Muscle of leg (tissue), 11 donors: ENCODE results near the gene PLA2G4E. TPM values are rescaled to one million over a fixed set of nuclear protein-coding genes. Genes with fewer than 3 reads are reported as not detected.

ENCODE experiments used
- DNase-seq: peaks from one replicate; pipeline ENCODE4 v3.0.0; 2013
- H3K27ac ChIP-seq: one replicate; pipeline ENCODE4 v1.5.1; 2013; ENCODE audit warnings: mild to moderate bottlenecking, low read length, control low read depth
- H3K27me3 ChIP-seq: one replicate; pipeline ENCODE4 v1.6.1; 2013; ENCODE audit warnings: low read length; ENCODE audit not compliant: control insufficient read depth, insufficient read depth
- H3K36me3 ChIP-seq: one replicate; pipeline ENCODE4 v1.6.1; 2013; ENCODE audit warnings: low read length; ENCODE audit not compliant: control insufficient read depth, insufficient read depth
- H3K4me1 ChIP-seq: one replicate; pipeline ENCODE4 v1.6.1; 2013; ENCODE audit warnings: low read length; ENCODE audit not compliant: control insufficient read depth, insufficient read depth
- H3K4me3 ChIP-seq: one replicate; pipeline ENCODE4 v1.5.1; 2013; ENCODE audit warnings: low read length, control low read depth
- H3K9me3 ChIP-seq: replicated peaks from 2 replicates; pipeline ENCODE4 v1.6.1; 2013; ENCODE audit warnings: low read depth, low read length; ENCODE audit not compliant: control insufficient read depth
- WGBS: methylation state at CpG from one replicate; pipeline ENCODE4 v1.1.5; 2013; ENCODE audit warnings: missing lambda C conversion rate; ENCODE audit not compliant: insufficient coverage; 5-methylcytosine and 5-hydroxymethylcytosine counted together
- polyA plus RNA-seq, 8 donors: library from polyadenylated mRNA; unstranded; fragments of 120-200 nt; gene quantifications; one replicate each; pipeline versions ENCODE4 v1.2.1 to v1.2.3, GENCODE V29; 2013; ENCODE audit warnings: inconsistent platforms in 1 of 8, low replicate concordance in 1 of 8; ENCODE audit not compliant: insufficient read length in 8 of 8, insufficient read depth in 1 of 8
- total RNA-seq: library from RNA; stranded (reverse); fragments of 120-200 nt; gene quantifications from one replicate; pipeline ENCODE4 v1.2.4, GENCODE V29; 2013

Gene PLA2G4E
- total and polyA plus RNA-seq, 9 donors, result 0.44 to 2.3 (median 1.0) TPM

DNA sequence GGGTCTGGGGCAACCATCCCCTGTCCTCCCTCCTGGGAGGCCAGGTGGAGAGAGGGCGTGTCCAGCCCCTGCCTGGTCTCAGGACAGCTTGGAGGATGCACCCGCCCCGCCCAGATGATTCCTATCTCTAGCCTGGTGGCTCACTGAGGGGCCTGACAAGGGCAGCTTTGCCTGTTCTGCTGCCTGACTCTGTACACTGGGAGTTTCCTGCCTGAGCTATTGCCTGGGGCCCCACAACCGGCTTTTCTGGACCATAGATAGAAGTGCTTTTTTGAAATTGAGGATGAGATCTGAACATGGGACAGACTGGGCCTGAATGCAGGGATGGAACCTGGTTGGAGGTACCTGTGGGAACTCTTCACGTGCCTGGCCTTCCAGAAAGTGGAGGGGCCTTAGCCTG, 751 bp upstream of the PLA2G4E start:
- H3K36me3 ChIP-seq, result no peaks in the 10 kb centered on the region
- H3K9me3 ChIP-seq, result peaks cover 7% of the 10 kb centered on the region
- H3K4me1 ChIP-seq, result peaks cover 24% of the 10 kb centered on the region
- WGBS, result 86% methylated on average over 2 of the region's 5 CpGs
- no peak for DNase-seq
- H3K4me3 ChIP-seq, result no peak overlapping the region
- H3K27ac ChIP-seq, result no peak overlapping the region
- no peaks in the 10 kb centered on the region for H3K27me3 ChIP-seq

DNA sequence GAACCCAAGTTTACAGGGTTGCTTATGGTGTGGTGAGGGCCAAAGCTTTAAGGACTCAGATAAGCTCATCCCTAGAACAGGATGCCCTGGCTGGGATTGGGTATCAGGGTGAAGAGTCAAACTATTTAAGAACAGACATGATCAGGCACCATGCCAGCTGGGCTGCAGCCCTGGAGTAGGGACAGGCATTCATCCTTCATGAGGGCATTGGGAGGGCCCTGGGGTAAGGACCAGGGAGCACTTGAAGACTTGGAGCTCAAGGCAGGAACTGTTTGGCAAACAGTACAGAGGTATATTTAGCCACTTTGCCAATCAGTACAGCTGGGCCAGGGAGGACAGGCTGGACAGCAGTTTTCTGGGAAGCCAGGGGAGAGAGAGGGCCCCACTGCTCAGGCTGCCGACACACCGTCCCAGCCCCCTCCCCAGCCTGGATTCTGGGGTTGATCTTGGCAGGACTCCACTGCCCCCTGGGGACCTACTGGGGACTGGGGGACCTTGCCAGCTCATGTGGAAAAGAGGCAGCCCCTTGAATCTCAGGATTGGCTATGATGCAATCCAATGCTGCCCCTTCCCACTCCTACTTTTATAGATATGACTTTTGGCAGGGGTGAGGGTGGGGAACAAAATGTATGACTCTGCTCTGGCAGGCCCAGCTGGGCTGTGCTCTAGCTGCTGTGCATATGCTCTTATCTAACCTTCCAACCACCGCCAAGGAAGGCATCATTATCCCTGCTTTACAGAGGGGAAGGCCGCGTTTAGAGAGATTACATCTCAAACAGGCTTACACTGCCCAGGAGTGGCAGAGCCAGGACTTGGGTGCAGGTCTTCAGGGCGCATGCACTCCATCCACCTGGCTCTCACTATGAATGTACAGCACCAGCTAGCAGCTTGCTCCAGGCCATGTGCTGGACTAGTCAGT, 2.3 kb downstream of the PLA2G4E start:
- 74% methylated on average over 4 of the region's 6 CpGs for whole genome bisulfite sequencing

DNA sequence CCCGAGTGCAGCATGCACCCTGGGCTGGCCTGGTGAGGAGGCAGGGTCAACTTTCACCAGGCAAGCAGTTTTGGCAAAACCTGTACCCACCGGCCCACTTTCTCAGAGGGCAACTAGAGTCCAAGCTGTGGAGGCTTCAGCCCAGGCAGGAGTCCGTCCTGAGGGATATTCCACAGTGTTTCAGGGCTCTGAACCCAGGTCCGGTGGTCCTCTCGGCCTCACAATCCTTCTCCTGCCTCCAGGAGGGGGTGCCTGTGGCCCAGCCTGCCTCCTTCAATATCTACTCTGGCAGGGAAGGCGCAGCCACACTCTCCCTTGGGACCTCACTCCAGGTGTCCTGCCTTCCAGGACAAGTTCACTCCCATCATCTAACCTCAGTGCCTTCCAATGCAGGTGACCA, 3.9 kb downstream of the PLA2G4E start:
- no peak overlapping the region for H3K4me3 ChIP-seq
- peaks cover 19% of the 10 kb centered on the region for H3K4me1 ChIP-seq
- H3K27ac ChIP-seq, result no peak overlapping the region
- H3K36me3 ChIP-seq, result no peaks in the 10 kb centered on the region
- DNase-seq, result no peak
- 66% methylated on average over 6 of the region's 6 CpGs for WGBS
- peaks cover under 1% of the 10 kb centered on the region for H3K9me3 ChIP-seq
- H3K27me3 ChIP-seq, result peaks cover 10% of the 10 kb centered on the region

More for the DNA sequence above, 2.3 kb downstream of the PLA2G4E start:
- DNase-seq, result peak; percentile 62
- Histone ChIP-seq H3K4me1 (peaks cover 19% of the 10 kb centered on the region), H3K27me3 (peaks cover 7% of the 10 kb centered on the region), H3K9me3 (peaks cover 7% of the 10 kb centered on the region), H3K36me3 (no peaks in the 10 kb centered on the region), H3K4me3 (no peak overlapping the region), H3K27ac (peak overlapping the region; percentile 60)

DNA sequence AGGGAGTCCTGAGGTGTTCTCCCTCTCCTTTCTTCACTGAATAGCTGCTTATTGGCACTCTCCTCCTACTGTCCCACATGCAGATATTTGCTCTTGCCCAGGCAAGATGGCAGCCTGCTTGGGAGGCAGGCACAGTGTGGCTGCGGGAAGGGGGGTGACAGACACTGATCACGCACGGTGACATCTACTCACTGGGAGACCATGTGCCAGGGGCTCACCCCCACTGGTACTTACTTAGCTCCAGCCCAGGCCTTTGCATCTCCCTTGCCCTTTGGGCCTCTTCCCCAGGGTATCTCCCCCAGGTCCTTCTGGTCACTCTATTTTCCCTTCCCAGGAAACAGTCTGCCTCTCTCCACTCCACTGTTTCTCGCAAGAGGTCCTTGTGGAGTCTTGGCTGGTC, 6.4 kb downstream of the PLA2G4E start:
- Histone ChIP-seq H3K4me1 (peaks cover 15% of the 10 kb centered on the region), H3K27me3 (peaks cover 10% of the 10 kb centered on the region), H3K9me3 (no peaks in the 10 kb centered on the region), H3K36me3 (no peaks in the 10 kb centered on the region), H3K27ac (no peak overlapping the region), H3K4me3 (no peak overlapping the region)
- 93% methylated on average over 4 of the region's 4 CpGs for WGBS
- DNase-seq, result no peak

DNA sequence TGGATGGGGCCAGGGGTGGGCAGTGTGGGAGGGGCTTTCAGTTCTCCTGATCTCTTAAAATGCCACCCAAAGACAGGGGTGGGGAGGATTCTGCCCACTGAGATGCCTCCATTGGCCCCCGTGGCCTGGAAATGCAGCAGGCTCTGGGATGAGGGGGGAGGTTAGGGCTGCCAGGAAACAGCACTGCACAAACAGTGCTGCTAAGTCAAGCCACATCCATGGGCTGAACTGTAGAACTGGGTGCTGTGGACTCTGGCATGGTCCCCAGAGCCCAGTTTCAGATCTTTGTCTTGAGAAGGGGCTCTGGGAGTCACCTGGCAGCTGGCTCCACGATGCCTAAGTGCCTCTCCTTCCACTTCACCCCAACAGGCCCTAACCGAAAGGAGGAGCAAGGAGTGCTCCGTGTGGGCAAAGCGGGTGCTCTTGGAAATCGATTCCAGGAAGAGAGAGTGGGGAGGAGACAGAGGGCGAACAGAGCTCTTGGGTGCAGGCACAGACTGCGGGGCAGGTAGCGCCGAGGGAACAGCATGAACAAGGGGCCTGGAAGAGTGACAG, 7.8 kb downstream of the PLA2G4E start:
- Histone ChIP-seq H3K27me3 (peaks cover 14% of the 10 kb centered on the region), H3K9me3 (no peaks in the 10 kb centered on the region), H3K4me3 (no peak overlapping the region), H3K4me1 (peaks cover 2% of the 10 kb centered on the region), H3K27ac (no peak overlapping the region), H3K36me3 (no peaks in the 10 kb centered on the region)
- no peak for DNase-seq
- WGBS, result 89% methylated on average over 2 of the region's 10 CpGs

DNA sequence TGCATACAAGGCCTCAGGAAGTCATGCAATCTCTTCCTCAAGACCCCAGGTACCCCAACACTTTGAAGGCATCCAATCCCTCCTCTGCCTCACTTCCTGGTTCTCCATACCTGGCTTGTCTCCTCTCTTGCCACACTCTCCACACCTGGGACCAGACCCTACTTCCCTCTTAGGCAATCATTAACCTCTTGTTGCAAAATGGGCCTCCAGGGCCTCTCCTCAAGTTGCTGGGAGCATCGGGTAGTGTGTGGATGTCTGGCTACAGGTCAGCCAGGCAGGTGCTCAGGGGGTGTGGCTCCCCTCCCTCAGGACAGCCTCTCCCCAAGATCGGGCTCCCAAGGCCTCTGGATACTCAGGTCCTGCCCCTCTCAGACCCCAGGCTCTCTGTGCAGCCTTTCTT, 8.6 kb downstream of the PLA2G4E start:
- no peak overlapping the region for H3K4me3 ChIP-seq
- H3K9me3 ChIP-seq, result no peaks in the 10 kb centered on the region
- no peak overlapping the region for H3K27ac ChIP-seq
- H3K27me3 ChIP-seq, result peaks cover 14% of the 10 kb centered on the region
- no peaks in the 10 kb centered on the region for H3K36me3 ChIP-seq
- H3K4me1 ChIP-seq, result peaks cover 2% of the 10 kb centered on the region
- DNase-seq, result no peak
- no CpG with 5 or more reads among the region's 2 CpGs for WGBS

DNA sequence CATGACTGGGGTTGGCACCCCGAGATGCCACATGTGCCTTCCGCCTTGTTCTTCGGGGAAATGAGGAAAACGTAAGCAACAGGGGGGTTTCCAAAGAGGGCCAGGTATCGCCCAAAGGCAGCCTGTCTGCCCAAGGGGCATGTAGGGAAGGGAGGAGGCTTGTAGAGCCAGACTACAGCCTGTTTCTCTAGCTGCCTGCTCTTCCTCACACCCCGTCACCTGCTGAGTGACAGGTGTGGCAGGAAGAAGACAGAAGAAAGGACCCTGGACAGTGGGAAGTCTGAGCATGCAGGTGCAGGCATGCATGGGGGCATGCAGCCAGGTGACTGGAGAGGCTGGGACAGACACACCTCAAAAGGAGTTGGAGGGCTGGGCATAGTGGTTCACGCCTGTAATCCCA, 9.8 kb downstream of the PLA2G4E start:
- H3K36me3 ChIP-seq, result no peaks in the 10 kb centered on the region
- no peak overlapping the region for H3K27ac ChIP-seq
- no peaks in the 10 kb centered on the region for H3K9me3 ChIP-seq
- H3K27me3 ChIP-seq, result peaks cover 14% of the 10 kb centered on the region
- DNase-seq, result no peak
- H3K4me1 ChIP-seq, result no peaks in the 10 kb centered on the region
- H3K4me3 ChIP-seq, result no peak overlapping the region
- WGBS, result 90% methylated on average over 6 of the region's 7 CpGs

DNA sequence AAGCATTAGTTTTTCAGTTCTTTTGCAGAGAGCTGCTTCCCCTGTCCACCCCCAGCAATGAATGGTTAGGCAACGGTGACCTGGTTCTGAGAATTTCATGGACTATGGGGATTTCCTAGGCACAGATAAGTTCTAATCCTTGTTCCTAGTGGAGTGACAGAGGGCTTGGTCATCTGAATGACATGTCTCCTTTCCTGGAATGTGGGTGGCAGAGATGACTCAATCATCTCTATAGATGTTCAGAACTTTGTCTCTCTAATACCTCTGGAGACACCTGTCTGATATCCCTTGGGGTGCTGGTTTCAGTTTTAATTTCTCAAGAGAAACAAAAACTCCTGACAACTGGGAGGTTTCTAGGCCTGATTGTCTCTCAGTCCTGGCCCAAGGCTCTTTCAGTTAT, 10.4 kb downstream of the PLA2G4E start:
- Histone ChIP-seq H3K9me3 (no peaks in the 10 kb centered on the region), H3K4me3 (no peak overlapping the region), H3K27ac (no peak overlapping the region), H3K4me1 (no peaks in the 10 kb centered on the region), H3K27me3 (peaks cover 12% of the 10 kb centered on the region), H3K36me3 (no peaks in the 10 kb centered on the region)
- WGBS, result no CpG with 5 or more reads among the region's 1 CpG
- DNase-seq, result no peak

DNA sequence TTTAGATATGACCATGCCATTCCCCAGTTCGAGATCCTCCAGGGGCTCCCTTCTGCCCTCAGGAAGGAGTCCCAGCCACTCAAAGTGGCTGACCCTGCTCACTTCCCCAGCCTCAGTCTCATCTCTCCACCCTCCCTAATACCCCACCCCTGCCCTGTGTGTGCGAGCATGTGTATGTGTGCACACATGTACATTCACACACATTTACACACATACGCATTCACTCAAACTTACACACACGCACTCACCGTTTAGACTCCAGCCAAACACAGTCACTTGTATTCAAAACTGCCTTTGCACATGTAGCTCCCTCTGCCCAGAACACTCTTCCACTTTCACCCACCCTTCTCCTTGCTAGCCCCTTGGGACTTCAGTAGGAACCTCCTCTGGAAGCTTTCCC, 11.4 kb downstream of the PLA2G4E start:
- no peak for DNase-seq
- 90% methylated on average over 5 of the region's 5 CpGs for WGBS
- no peak overlapping the region for H3K4me3 ChIP-seq

DNA sequence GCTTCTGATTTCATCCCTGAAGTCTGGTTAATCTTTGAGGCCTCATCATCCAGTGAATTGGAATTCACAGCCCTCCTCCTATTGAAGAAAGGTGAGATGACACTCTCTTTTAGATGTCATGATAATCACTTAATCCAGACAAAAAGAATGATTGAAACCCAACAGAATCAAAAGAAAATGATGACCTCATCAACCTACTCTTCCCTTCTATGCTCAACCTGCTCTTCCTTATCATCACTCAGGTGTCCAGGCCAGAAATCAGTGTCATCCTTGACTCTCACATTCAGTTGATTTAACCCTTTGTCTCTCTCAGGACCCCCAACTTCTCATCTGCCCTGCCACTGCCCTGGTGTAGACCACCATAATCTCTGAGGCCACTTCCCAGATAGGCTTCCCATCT, 11.8 kb downstream of the PLA2G4E start:
- no peaks in the 10 kb centered on the region for H3K9me3 ChIP-seq

More for the DNA sequence above, 11.4 kb downstream of the PLA2G4E start:
- H3K36me3 ChIP-seq, result no peaks in the 10 kb centered on the region
- H3K4me1 ChIP-seq, result no peaks in the 10 kb centered on the region
- H3K27me3 ChIP-seq, result peaks cover 8% of the 10 kb centered on the region
- H3K9me3 ChIP-seq, result no peaks in the 10 kb centered on the region
- no peak overlapping the region for H3K27ac ChIP-seq

More for the DNA sequence above, 11.8 kb downstream of the PLA2G4E start:
- peaks cover 8% of the 10 kb centered on the region for H3K27me3 ChIP-seq
- no peak overlapping the region for H3K27ac ChIP-seq
- no peaks in the 10 kb centered on the region for H3K4me1 ChIP-seq
- H3K4me3 ChIP-seq, result no peak overlapping the region
- no peak for DNase-seq
- H3K36me3 ChIP-seq, result no peaks in the 10 kb centered on the region
